ENCODE measurements around the gene IL1F10. TPM values are rescaled to one million over a fixed set of nuclear protein-coding genes. Genes with fewer than 3 reads are reported as not detected.

Gene IL1F10
- total RNA-seq, 2 donors from 2014 or later, result not detected

DNA sequence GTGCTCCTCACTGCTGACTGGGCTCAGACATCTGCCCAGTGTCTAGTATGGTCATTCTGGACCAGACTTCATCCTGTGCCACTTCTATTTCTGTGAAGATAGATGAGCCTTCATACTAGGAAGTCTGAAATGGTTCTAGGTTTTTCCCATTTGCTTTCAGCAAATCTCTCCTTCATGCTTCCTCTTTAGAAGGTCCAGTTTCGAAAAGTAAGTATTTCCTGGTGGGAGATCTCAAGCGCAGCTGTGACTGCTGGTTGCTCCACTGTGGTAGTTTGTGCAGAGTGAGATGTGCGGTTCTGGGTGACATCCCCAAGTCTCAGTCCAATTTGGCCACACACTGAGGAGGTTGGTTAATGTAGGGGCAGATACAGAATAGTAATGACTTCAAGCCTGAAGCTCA lies 29.5 kb upstream of the IL1F10 start:
- Histone ChIP-seq H3K36me3 (no peaks in the 10 kb centered on the region), H3K27ac (no peak overlapping the region), H3K9me3 (no peaks in the 10 kb centered on the region), H3K27me3 (replicated peaks; ENCODE audit: insufficient read depth) (no peaks in the 10 kb centered on the region), H3K4me3 (no peak overlapping the region), H3K4me1 (replicated peaks) (no peaks in the 10 kb centered on the region)
- intact Hi-C loops (cut with DNase I), result no loop called here
- no peak for DNase-seq (ENCODE audit: low spot score)
- 91% methylated on average over 3 of the region's 3 CpGs for WGBS
- TF ChIP-seq, protein P1, sequence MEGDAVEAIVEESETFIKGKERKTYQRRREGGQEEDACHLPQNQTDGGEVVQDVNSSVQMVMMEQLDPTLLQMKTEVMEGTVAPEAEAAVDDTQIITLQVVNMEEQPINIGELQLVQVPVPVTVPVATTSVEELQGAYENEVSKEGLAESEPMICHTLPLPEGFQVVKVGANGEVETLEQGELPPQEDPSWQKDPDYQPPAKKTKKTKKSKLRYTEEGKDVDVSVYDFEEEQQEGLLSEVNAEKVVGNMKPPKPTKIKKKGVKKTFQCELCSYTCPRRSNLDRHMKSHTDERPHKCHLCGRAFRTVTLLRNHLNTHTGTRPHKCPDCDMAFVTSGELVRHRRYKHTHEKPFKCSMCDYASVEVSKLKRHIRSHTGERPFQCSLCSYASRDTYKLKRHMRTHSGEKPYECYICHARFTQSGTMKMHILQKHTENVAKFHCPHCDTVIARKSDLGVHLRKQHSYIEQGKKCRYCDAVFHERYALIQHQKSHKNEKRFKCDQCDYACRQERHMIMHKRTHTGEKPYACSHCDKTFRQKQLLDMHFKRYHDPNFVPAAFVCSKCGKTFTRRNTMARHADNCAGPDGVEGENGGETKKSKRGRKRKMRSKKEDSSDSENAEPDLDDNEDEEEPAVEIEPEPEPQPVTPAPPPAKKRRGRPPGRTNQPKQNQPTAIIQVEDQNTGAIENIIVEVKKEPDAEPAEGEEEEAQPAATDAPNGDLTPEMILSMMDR (IDR thresholded peaks at IDR 0.05), result no peak
- no peak for TF ChIP-seq POLR2AphosphoS5 (IDR thresholded peaks at IDR 0.05)
- TF ChIP-seq POLR2A (IDR thresholded peaks at IDR 0.05), result no peak

DNA sequence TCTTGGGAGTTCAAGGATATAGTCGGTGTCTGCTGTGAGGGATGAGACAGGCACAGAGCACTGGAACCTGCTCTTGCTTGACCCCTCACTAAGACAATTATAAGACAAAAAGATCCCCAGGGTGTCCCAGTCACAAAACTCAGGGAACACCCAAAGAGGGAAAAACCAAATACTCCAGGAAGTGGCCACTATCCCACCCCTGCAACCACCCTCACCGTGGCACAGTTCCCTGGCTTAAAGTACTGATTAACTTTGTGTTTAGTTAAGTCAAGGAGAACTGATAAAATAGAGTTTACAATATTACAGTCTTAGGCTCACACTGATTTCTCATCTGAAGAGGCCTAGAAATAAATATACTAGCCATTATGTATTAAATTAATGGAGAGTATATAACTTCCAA lies 28.6 kb upstream of the IL1F10 start:
- no peak overlapping the region for H3K27ac ChIP-seq
- intact Hi-C loops (cut with DNase I), result no loop called here
- H3K36me3 ChIP-seq, result no peaks in the 10 kb centered on the region
- DNase-seq (ENCODE audit: low spot score), result no peak
- H3K9me3 ChIP-seq, result no peaks in the 10 kb centered on the region
- H3K4me3 ChIP-seq, result no peak overlapping the region
- TF ChIP-seq POLR2A (IDR thresholded peaks at IDR 0.05), result no peak
- TF ChIP-seq, protein P1 (IDR thresholded peaks at IDR 0.05), result no peak
- TF ChIP-seq POLR2AphosphoS5 (IDR thresholded peaks at IDR 0.05), result no peak
- no peaks in the 10 kb centered on the region for H3K4me1 ChIP-seq (replicated peaks)
- no peaks in the 10 kb centered on the region for H3K27me3 ChIP-seq (replicated peaks; ENCODE audit: insufficient read depth)
- 77% methylated on average over 2 of the region's 2 CpGs for WGBS

DNA sequence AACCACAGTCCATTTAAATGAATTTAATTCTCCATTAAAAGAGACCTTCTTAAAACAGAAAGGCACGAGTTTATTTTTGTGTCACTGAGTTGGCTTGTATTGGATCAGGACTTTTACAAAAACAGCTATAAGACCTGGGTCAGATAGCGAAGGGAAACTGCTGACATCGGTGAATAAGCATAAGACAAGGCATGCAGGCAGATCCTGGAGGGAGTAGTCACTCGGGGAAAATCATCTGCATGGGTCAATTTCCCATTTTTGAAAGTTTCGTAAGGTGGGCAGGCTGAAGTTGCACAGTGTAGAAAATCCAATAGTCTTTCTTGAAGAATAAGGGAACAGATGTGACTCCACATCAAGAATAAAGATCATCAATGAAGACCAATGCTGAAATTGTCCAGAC lies 28.1 kb upstream of the IL1F10 start:
- TF ChIP-seq POLR2AphosphoS5 (IDR thresholded peaks at IDR 0.05) (no peak), POLR2A (IDR thresholded peaks at IDR 0.05) (no peak)
- TF ChIP-seq, protein P1 (IDR thresholded peaks at IDR 0.05), result no peak
- no peak for DNase-seq (ENCODE audit: low spot score)
- Histone ChIP-seq H3K4me3 (no peak overlapping the region), H3K27me3 (replicated peaks; ENCODE audit: insufficient read depth) (no peaks in the 10 kb centered on the region), H3K9me3 (no peaks in the 10 kb centered on the region), H3K27ac (no peak overlapping the region), H3K36me3 (no peaks in the 10 kb centered on the region), H3K4me1 (replicated peaks) (no peaks in the 10 kb centered on the region)
- intact Hi-C loops (cut with DNase I), result no loop called here
- WGBS, result 64% methylated on average over 5 of the region's 5 CpGs

DNA sequence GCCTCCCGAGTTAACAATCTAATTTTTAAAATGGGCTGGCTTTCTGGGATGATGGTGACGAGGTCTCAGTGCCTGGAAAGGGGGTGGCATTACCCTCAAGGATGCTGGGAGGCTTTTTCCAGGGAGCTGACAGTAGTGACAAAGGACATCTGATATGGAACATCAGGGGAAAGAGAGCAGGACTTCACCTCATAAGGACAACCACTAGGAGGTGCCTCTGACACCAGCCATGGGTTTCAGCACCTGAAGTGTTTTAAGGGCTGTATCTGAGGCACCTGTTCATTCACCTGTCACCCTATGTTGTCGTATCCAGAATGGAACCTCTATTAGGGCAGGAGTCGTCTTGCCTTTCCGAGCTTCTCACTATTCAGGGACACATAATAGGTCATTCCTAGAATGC lies 25.9 kb upstream of the IL1F10 start:
- 58% methylated on average over 5 of the region's 5 CpGs for WGBS
- TF ChIP-seq POLR2A (IDR thresholded peaks at IDR 0.05) (no peak), POLR2AphosphoS5 (IDR thresholded peaks at IDR 0.05) (no peak)
- TF ChIP-seq, protein P1 (IDR thresholded peaks at IDR 0.05), result no peak
- intact Hi-C loops (cut with DNase I), result no loop called here
- no peak overlapping the region for H3K4me3 ChIP-seq
- H3K27ac ChIP-seq, result no peak overlapping the region
- no peak for DNase-seq (ENCODE audit: low spot score)
- H3K9me3 ChIP-seq, result no peaks in the 10 kb centered on the region
- H3K27me3 ChIP-seq (replicated peaks; ENCODE audit: insufficient read depth), result no peaks in the 10 kb centered on the region
- no peaks in the 10 kb centered on the region for H3K4me1 ChIP-seq (replicated peaks)
- H3K36me3 ChIP-seq, result no peaks in the 10 kb centered on the region

DNA sequence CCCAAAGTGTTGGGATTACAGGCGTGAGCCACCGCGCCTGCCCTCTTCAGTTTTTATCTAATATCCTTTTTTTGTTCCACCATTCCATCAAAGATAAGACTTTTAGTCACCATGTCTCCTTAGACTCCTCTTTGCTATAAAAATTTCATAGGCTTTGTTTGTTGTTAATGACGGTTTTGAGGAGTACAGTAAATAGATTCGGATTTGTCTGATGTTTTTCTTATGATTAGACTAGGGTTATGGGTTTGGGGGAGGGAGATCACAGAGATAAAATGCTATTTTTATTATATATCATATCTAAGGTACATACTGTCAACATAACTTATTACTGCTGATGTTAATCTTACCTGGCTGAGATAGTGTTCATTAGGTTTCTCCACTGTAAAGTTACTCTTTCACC lies 21.3 kb upstream of the IL1F10 start:
- TF ChIP-seq POLR2AphosphoS5 (IDR thresholded peaks at IDR 0.05), result no peak
- TF ChIP-seq POLR2A (IDR thresholded peaks at IDR 0.05), result no peak
- TF ChIP-seq, protein P1 (IDR thresholded peaks at IDR 0.05), result no peak
- no peak overlapping the region for H3K27ac ChIP-seq
- H3K36me3 ChIP-seq, result no peaks in the 10 kb centered on the region
- intact Hi-C loops (cut with DNase I), result no loop called here
- WGBS, result 52% methylated on average over 5 of the region's 5 CpGs
- H3K4me3 ChIP-seq, result no peak overlapping the region
- H3K27me3 ChIP-seq (replicated peaks; ENCODE audit: insufficient read depth), result no peaks in the 10 kb centered on the region
- H3K4me1 ChIP-seq (replicated peaks), result no peaks in the 10 kb centered on the region
- DNase-seq (ENCODE audit: low spot score), result no peak
- H3K9me3 ChIP-seq, result no peaks in the 10 kb centered on the region
